ENCODE data around the gene SORCS2.

DNA sequence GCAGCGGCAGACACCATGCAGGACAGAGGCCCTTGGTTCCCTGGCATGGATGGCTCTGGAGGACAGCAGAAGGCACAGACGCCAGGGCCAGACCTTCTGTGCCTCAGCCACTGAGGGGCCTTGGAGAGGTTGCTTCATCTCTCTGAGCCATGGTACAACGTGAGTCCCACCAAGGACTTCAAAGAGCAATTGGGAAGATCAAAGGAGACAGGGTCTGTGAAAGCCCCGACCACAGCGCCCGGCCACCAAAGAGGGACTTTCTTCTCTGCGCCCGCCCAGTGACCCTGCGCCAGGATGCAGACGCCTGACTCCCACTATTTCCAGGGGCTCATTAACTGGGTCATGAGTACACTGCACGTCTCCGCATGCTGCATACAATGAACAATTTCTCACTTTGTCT, 573.3 kb downstream of the SORCS2 start:
- TF ChIP-seq, protein P1, sequence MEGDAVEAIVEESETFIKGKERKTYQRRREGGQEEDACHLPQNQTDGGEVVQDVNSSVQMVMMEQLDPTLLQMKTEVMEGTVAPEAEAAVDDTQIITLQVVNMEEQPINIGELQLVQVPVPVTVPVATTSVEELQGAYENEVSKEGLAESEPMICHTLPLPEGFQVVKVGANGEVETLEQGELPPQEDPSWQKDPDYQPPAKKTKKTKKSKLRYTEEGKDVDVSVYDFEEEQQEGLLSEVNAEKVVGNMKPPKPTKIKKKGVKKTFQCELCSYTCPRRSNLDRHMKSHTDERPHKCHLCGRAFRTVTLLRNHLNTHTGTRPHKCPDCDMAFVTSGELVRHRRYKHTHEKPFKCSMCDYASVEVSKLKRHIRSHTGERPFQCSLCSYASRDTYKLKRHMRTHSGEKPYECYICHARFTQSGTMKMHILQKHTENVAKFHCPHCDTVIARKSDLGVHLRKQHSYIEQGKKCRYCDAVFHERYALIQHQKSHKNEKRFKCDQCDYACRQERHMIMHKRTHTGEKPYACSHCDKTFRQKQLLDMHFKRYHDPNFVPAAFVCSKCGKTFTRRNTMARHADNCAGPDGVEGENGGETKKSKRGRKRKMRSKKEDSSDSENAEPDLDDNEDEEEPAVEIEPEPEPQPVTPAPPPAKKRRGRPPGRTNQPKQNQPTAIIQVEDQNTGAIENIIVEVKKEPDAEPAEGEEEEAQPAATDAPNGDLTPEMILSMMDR (IDR thresholded peaks at IDR 0.05) = no peak
- TF ChIP-seq POLR2A (IDR thresholded peaks at IDR 0.05) = no peak
